ENCODE data around the gene AQP12A.

GRCh38 chr2:240655931-240656886 lies 35.5 kb upstream of the AQP12A start:
- TF ChIP-seq GATA2 (IDR thresholded peaks at IDR 0.05; ENCODE audit: low read depth, low read length), result no peak
- TF ChIP-seq GATA3 (IDR thresholded peaks at IDR 0.05; ENCODE audit: low read depth, low read length), result no peak
